Neuronal stem cell (in vitro differentiated cells): ENCODE results near the gene RAX2.
A peak's percentile ranks its signal among the peaks of the same experiment; 100 is the strongest.

Experiments
- DNase-seq: peaks from one replicate; pipeline ENCODE4 v3.0.0-alpha.2; 2013; ENCODE audit warnings: low spot score
- H2AFZ ChIP-seq: one replicate; pipeline ENCODE4 v1.6.1; 2013; ENCODE audit warnings: mild to moderate bottlenecking, low read length, inconsistent platforms
- H2AK5ac ChIP-seq: 2 replicates; pipeline ENCODE4 v1.6.1; 2013; ENCODE audit warnings: low read depth, mild to moderate bottlenecking, inconsistent platforms, low read length, moderate library complexity, mixed read lengths
- H2BK120ac ChIP-seq: 2 replicates; pipeline ENCODE4 v1.6.1; 2013; ENCODE audit warnings: low read depth, mild to moderate bottlenecking, inconsistent platforms, low read length, moderate library complexity, mixed read lengths
- H2BK12ac ChIP-seq: one replicate; pipeline ENCODE4 v1.6.1; 2013; ENCODE audit warnings: low read length, inconsistent platforms
- H2BK15ac ChIP-seq: 2 replicates; pipeline ENCODE4 v1.6.1; 2013; ENCODE audit warnings: mild to moderate bottlenecking, low read length, inconsistent platforms, mixed read lengths
- H2BK5ac ChIP-seq: one replicate; pipeline ENCODE4 v1.6.1; 2013; ENCODE audit warnings: inconsistent platforms, mild to moderate bottlenecking, low read length, moderate library complexity
- H3K14ac ChIP-seq: one replicate; pipeline ENCODE4 v1.6.1; 2013; ENCODE audit warnings: low read length, inconsistent platforms
- H3K18ac ChIP-seq: 2 replicates; pipeline ENCODE4 v1.6.1; 2013; ENCODE audit warnings: low read length, inconsistent platforms
- H3K23ac ChIP-seq: 2 replicates; pipeline ENCODE4 v1.6.1; 2013; ENCODE audit warnings: low read depth, mild to moderate bottlenecking, mixed read lengths, low read length, inconsistent platforms; ENCODE audit not compliant: poor library complexity
- H3K27ac ChIP-seq: replicated peaks from 3 replicates; pipeline ENCODE4 v1.5.1; 2013; ENCODE audit warnings: low read length, inconsistent platforms
- H3K27me3 ChIP-seq, 3 experiments: 2 replicates each; pipeline ENCODE4 v1.6.1; 2013; ENCODE audit warnings: low read length in 3 of 3, mild to moderate bottlenecking in 2 of 3, inconsistent platforms in 1 of 3, low read depth in 1 of 3, mixed read lengths in 1 of 3, moderate library complexity in 1 of 3; ENCODE audit not compliant: control insufficient read depth in 3 of 3, insufficient read depth in 3 of 3
- H3K36me3 ChIP-seq, 2 donors: replicated peaks in 1 of 2; 2 replicates each; pipeline ENCODE4 v1.6.1; 2013; ENCODE audit warnings: low read length in 2 of 2; ENCODE audit not compliant: control insufficient read depth in 2 of 2, insufficient read depth in 2 of 2
- H3K4ac ChIP-seq: 2 replicates; pipeline ENCODE4 v1.6.1; 2013; ENCODE audit warnings: inconsistent platforms, mild to moderate bottlenecking, low read length, moderate library complexity
- H3K4me1 ChIP-seq, 2 donors: 1 replicate in 1 of 2; 2 replicates in 1 of 2; pipeline ENCODE4 v1.6.1; 2013; ENCODE audit warnings: low read length in 2 of 2, low read depth in 1 of 2; ENCODE audit not compliant: control insufficient read depth in 2 of 2, insufficient read depth in 1 of 2
- H3K4me2 ChIP-seq: one replicate; pipeline ENCODE4 v1.6.1; 2013; ENCODE audit warnings: mild to moderate bottlenecking, low read length, inconsistent platforms; ENCODE audit not compliant: insufficient read depth, poor library complexity, severe bottlenecking
- H3K4me3 ChIP-seq, 2 donors: 2 replicates each; pipeline ENCODE4 v1.5.1; 2013; ENCODE audit warnings: low read length in 2 of 2, mild to moderate bottlenecking in 2 of 2, inconsistent platforms in 1 of 2, moderate library complexity in 1 of 2
- H3K79me1 ChIP-seq: one replicate; pipeline ENCODE4 v1.6.1; 2013; ENCODE audit warnings: low read depth, mild to moderate bottlenecking, inconsistent platforms, low read length, moderate library complexity
- H3K9ac ChIP-seq: one replicate; pipeline ENCODE4 v1.6.1; 2013; ENCODE audit warnings: mild to moderate bottlenecking, low read depth, low read length, inconsistent platforms; ENCODE audit not compliant: poor library complexity
- H3K9me3 ChIP-seq, 2 donors: replicated peaks in 1 of 2; 2 replicates each; pipeline versions ENCODE3 to v1.6.1; 2013; ENCODE audit warnings: low read length in 2 of 2, mild to moderate bottlenecking in 2 of 2, inconsistent platforms in 1 of 2, low read depth in 1 of 2, mixed read lengths in 1 of 2, moderate library complexity in 1 of 2; ENCODE audit not compliant: control insufficient read depth in 2 of 2, insufficient read depth in 1 of 2
- H4K8ac ChIP-seq: one replicate; pipeline ENCODE4 v1.6.1; 2013; ENCODE audit warnings: low read depth, mild to moderate bottlenecking, inconsistent platforms, low read length, moderate library complexity
- H4K91ac ChIP-seq: one replicate; pipeline ENCODE4 v1.6.1; 2013; ENCODE audit warnings: low read length, low read depth, mild to moderate bottlenecking, inconsistent platforms; ENCODE audit not compliant: poor library complexity
- WGBS, 2 donors: extraction: QIAGEN DNeasy Blood & Tissue Kit; methylation state at CpG; one replicate each; pipeline ENCODE4 v1.1.7; 2013; ENCODE audit warnings: missing lambda C conversion rate in 2 of 2, mixed read lengths in 1 of 2; ENCODE audit not compliant: insufficient read length in 2 of 2, insufficient replicate concordance in 1 of 2; ENCODE audit errors: extremely low coverage in 2 of 2; 5-methylcytosine and 5-hydroxymethylcytosine counted together

Gene RAX2

DNA sequence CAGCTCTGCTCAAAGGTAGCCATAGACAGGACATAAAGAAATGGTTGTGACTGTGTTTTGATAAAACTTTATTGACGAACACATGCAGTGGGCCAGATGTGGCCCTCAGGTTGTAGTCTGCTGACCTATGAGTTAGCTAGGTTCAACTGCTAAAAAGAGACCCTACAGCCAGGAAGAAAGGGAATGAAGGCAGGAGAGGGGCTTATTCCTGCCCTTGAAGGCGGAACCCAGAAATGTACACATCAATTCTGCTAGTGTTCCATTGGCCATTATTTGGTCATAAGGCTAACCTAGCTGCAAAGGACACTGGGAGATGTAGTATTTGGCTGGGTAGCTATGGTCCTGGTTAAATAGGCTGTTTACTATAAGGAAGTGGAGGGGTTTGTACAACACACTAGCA is 28.5 kb downstream of the RAX2 start:
- no peak overlapping the region for H3K14ac ChIP-seq
- H3K9ac ChIP-seq, result no peak overlapping the region
- no peak overlapping the region for H4K8ac ChIP-seq
- H2BK12ac ChIP-seq, result no peak overlapping the region
- H3K4ac ChIP-seq, result no peak overlapping the region
- no peak overlapping the region for H3K23ac ChIP-seq
- H4K91ac ChIP-seq, result no peak overlapping the region
- no peaks in the 10 kb centered on the region for H3K4me1 ChIP-seq
- no peak overlapping the region for H2BK120ac ChIP-seq
- H3K27ac ChIP-seq, result no peak overlapping the region
- H3K4me3 ChIP-seq, result no peak overlapping the region
- no peak overlapping the region for H2BK15ac ChIP-seq
- DNase-seq, result no peak
- H2AK5ac ChIP-seq, result no peak overlapping the region
- H3K79me1 ChIP-seq, result peaks cover 2% of the 10 kb centered on the region
- no CpG with 5 or more reads among the region's 2 CpGs for WGBS, 2 donors
- no peak overlapping the region for H2BK5ac ChIP-seq
- H2AFZ ChIP-seq, result no peak overlapping the region
- H3K27me3 ChIP-seq, result no peaks in the 10 kb centered on the region
- no peak overlapping the region for H3K4me2 ChIP-seq
- H3K18ac ChIP-seq, result no peak overlapping the region
- H3K9me3 ChIP-seq, result no peaks in the 10 kb centered on the region
- no peaks in the 10 kb centered on the region for H3K36me3 ChIP-seq

- no CpG with 5 or more reads among the region's 24 CpGs for WGBS, 2 donors
- no peak for DNase-seq
- H3K27ac ChIP-seq, result no peak overlapping the region
Measured at GRCh38 chr19:3740431-3740830, 31.6 kb downstream of the RAX2 start.

GRCh38 chr19:3738477-3739220 is 33.4 kb downstream of the RAX2 start:
- Histone ChIP-seq H2AK5ac (peak overlapping the region; percentile 75), H2BK12ac (no peak overlapping the region), H3K9me3 (no peaks in the 10 kb centered on the region), H3K14ac (peak overlapping the region; percentile 38), H2BK5ac (peak overlapping the region; percentile 4), H3K4me3 (peak overlapping the region in 1 of 2 donors; percentile 45), H4K8ac (peak overlapping the region; percentile 3), H4K91ac (peak overlapping the region; percentile 98), H3K4me1 (no peaks in the 10 kb centered on the region), H3K27me3 (no peaks in the 10 kb centered on the region), H3K4me2 (no peak overlapping the region), H3K79me1 (peaks cover 2% of the 10 kb centered on the region), H3K27ac (no peak overlapping the region), H2BK15ac (peak overlapping the region; percentile 58), H3K9ac (peak overlapping the region; percentile 50), H3K4ac (no peak overlapping the region), H2AFZ (no peak overlapping the region), H3K18ac (no peak overlapping the region), H3K23ac (peak overlapping the region; percentile 86), H3K36me3 (no peaks in the 10 kb centered on the region), H2BK120ac (no peak overlapping the region)
- WGBS, 2 donors, result no CpG with 5 or more reads among the region's 32 CpGs
- no peak for DNase-seq

More at GRCh38 chr19:3740431-3740830, 31.6 kb downstream of the RAX2 start:
- Histone ChIP-seq H3K79me1 (no peaks in the 10 kb centered on the region), H4K91ac (no peak overlapping the region), H3K4me1 (no peaks in the 10 kb centered on the region), H3K14ac (no peak overlapping the region), H2BK12ac (no peak overlapping the region), H4K8ac (no peak overlapping the region), H2BK5ac (no peak overlapping the region), H3K9ac (no peak overlapping the region), H3K23ac (peak overlapping the region; percentile 55), H2AFZ (no peak overlapping the region), H3K18ac (no peak overlapping the region), H3K4me2 (no peak overlapping the region), H2AK5ac (peak overlapping the region; percentile 84), H2BK120ac (no peak overlapping the region), H2BK15ac (no peak overlapping the region), H3K4ac (no peak overlapping the region), H3K4me3 (no peak overlapping the region), H3K27me3 (no peaks in the 10 kb centered on the region), H3K36me3 (no peaks in the 10 kb centered on the region), H3K9me3 (no peaks in the 10 kb centered on the region)

DNA sequence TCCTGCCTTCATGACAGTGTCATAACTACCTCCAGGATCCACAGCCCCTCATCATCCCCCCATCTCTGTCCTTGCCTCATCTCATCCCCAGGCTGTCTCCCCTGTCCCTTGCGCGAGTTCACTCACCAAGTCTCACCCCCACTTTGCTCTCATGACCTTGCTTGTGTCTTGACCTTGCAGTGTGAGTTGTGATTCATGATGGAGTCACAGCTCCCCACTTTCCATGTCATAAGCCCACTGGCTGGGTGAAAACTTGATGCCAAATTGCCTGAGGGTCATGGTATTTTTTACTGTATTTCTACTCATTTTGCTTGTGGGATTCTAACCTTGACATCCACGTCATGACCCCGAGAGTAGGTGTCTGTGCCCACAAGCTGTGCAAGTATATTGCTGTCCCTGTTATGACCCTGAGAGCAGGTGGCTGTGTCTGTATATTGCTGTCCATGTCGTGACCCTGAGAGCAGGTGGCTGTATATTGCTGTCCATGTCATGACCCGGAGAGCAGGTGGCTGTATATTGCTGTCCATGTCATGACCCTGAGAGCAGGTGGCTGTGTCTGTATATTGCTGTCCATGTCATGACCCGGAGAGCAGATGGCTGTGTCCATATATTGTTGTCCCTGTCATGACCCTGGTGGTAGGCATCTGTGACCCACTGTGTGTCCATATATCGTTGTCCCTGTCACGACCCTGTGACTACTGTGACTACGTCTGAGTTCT is 34.4 kb downstream of the RAX2 start:
- Histone ChIP-seq H3K79me1 (peaks cover 2% of the 10 kb centered on the region), H3K4me2 (no peak overlapping the region), H3K18ac (no peak overlapping the region), H3K9ac (no peak overlapping the region), H3K4me1 (no peaks in the 10 kb centered on the region), H2BK12ac (no peak overlapping the region), H3K27me3 (no peaks in the 10 kb centered on the region), H3K23ac (no peak overlapping the region), H3K36me3 (no peaks in the 10 kb centered on the region), H3K27ac (no peak overlapping the region), H3K4me3 (peak overlapping the region in 1 of 2 donors; percentile 3), H3K4ac (no peak overlapping the region), H2BK15ac (no peak overlapping the region), H4K8ac (no peak overlapping the region), H3K9me3 (no peaks in the 10 kb centered on the region), H2BK120ac (no peak overlapping the region), H2BK5ac (no peak overlapping the region), H3K14ac (no peak overlapping the region), H2AFZ (no peak overlapping the region), H4K91ac (no peak overlapping the region), H2AK5ac (no peak overlapping the region)
- no peak for DNase-seq
- WGBS, 2 donors, result no CpG with 5 or more reads among the region's 10 CpGs
